Right lobe of liver (tissue), 6 donors: ENCODE data around the gene BBS4. TPM values are rescaled to one million over a fixed set of nuclear protein-coding genes. Genes with fewer than 3 reads are reported as not detected.

Experiments used
- ATAC-seq, 4 donors: fragments of 200-7000 bp; cut with Tn5 transposase; one replicate each; pipeline ENCODE4 v1.9.1; 2020; ENCODE audit warnings: mild to moderate bottlenecking in 4 of 4, moderate library complexity in 4 of 4
- DNase-seq, 3 donors: peaks; one replicate each; pipeline ENCODE4 v3.0.0-alpha.2; 2020
- H3K27ac ChIP-seq, 3 donors: fragments of 200-600 bp; one replicate each; pipeline ENCODE4 v1.8.0; 2022
- H3K27me3 ChIP-seq, 2 donors: fragments of 200-600 bp; one replicate each; pipeline ENCODE4 v1.8.0; 2022
- H3K36me3 ChIP-seq, 4 donors: fragments of 200-600 bp; sonication (generic) in 1 of 4; one replicate each; pipeline versions ENCODE4 v1.5.1 to v1.8.0; 2017 to 2022; ENCODE audit warnings: control low read depth in 1 of 4
- H3K4me1 ChIP-seq, 4 donors: fragments of 200-600 bp; sonication (generic) in 1 of 4; one replicate each; pipeline versions ENCODE4 v1.5.1 to v1.8.0; 2017 to 2022; ENCODE audit warnings: control low read depth in 1 of 4
- H3K4me3 ChIP-seq, 3 donors: fragments of 200-600 bp; one replicate each; pipeline ENCODE4 v1.8.0; 2022
- H3K9me3 ChIP-seq, 4 donors: fragments of 200-600 bp; sonication (generic) in 1 of 4; one replicate each; pipeline versions ENCODE4 v1.5.1 to v1.8.0; 2017 to 2022; ENCODE audit warnings: control low read depth in 1 of 4
- POLR2A ChIP-seq: fragments of 450-650 bp; IDR thresholded peaks from one replicate; pipeline ENCODE4 v1.6.1; 2017; ENCODE audit warnings: antibody characterized with exemption, mild to moderate bottlenecking
- WGBS: methylation state at CpG from one replicate; pipeline ENCODE4 v1.1.6; 2018; ENCODE audit warnings: low coverage, low lambda C conversion rate; ENCODE audit not compliant: insufficient coverage; ENCODE audit errors: missing lambda C conversion rate; 5-methylcytosine and 5-hydroxymethylcytosine counted together
- intact Hi-C, 2 donors: fragments of 100-400 bp; cut with DNase I; formaldehyde crosslinking; loops; one replicate each; pipeline versions ENCODE4 v1.11.2 to v1.14.1; 2022
- total RNA-seq, 6 experiments: library from RNA; depleted of rRNA in 2 of 6; stranded (reverse); fragments of >200 nt in 2 of 6; fragmentation: NEBNext Ultra II Directional in 3 of 6; extraction: Animal tissue kit (Norgen Biotek cat#: 25700) in 3 of 6; gene quantifications; one replicate each; pipeline versions ENCODE4 v1.1.0 to v1.2.4, GENCODE V29; 2016 to 2023
- TF ChIP-seq, protein P1 (sequence below), 4 donors: fragments of 200-600 bp in 3 of 4; fragments of 450-650 bp in 1 of 4; IDR thresholded peaks; one replicate each; pipeline versions ENCODE4 v1.5.1 to v1.8.0; 2016 to 2022; ENCODE audit warnings: antibody characterized with exemption in 4 of 4, mild to moderate bottlenecking in 2 of 4
- donor health status: DM: no; HTN: yes; CAD: no.
- donor health status: DM: no; HTN: no; CAD: no.
- donor health status: DM: no; HTN: no; CAD: no.
- donor health status: DM: no; HTN: yes; CAD: no.
- donor health status: DM: no; HTN: yes; CAD: no.

The BBS4 gene
- total RNA-seq, 6 experiments from 2014 or later = 6.0 to 24.1 (median 9.5) TPM

DNA sequence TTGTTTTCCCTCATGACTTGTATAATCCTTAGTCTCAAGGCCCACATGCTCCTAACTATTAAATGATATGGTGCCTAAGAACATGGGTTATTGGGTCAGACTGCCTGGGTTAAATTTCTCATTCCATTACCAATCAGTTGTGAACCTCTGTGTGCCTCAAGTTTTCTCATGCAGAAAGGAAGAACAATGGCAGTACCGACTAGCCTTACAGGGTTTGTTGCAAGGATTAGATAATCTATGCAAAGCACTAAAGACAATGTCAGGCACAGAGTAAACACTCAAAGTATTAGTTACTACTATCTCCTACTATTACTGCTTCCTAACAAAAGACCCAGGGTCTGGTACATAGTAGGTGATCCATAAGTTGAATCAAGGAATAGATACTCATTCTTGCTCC, 85.3 kb downstream of the BBS4 start:
- no peak for ATAC-seq
- no peak for DNase-seq
- no peaks in the 10 kb centered on the region for H3K4me1 ChIP-seq
- peaks cover 5 to 35% (median 11%) of the 10 kb centered on the region in 4 donors for H3K36me3 ChIP-seq
- H3K9me3 ChIP-seq = no peaks in the 10 kb centered on the region
- intact Hi-C loops = no loop called here
- WGBS = 67% methylated on average over 1 of the region's 1 CpG
- no peak for TF ChIP-seq POLR2A
- TF ChIP-seq, protein P1, sequence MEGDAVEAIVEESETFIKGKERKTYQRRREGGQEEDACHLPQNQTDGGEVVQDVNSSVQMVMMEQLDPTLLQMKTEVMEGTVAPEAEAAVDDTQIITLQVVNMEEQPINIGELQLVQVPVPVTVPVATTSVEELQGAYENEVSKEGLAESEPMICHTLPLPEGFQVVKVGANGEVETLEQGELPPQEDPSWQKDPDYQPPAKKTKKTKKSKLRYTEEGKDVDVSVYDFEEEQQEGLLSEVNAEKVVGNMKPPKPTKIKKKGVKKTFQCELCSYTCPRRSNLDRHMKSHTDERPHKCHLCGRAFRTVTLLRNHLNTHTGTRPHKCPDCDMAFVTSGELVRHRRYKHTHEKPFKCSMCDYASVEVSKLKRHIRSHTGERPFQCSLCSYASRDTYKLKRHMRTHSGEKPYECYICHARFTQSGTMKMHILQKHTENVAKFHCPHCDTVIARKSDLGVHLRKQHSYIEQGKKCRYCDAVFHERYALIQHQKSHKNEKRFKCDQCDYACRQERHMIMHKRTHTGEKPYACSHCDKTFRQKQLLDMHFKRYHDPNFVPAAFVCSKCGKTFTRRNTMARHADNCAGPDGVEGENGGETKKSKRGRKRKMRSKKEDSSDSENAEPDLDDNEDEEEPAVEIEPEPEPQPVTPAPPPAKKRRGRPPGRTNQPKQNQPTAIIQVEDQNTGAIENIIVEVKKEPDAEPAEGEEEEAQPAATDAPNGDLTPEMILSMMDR (IDR thresholded peaks at IDR 0.05) = no peak
- H3K27ac ChIP-seq = no peak overlapping the region
- H3K27me3 ChIP-seq = no peaks in the 10 kb centered on the region
- H3K4me3 ChIP-seq = no peak overlapping the region

DNA sequence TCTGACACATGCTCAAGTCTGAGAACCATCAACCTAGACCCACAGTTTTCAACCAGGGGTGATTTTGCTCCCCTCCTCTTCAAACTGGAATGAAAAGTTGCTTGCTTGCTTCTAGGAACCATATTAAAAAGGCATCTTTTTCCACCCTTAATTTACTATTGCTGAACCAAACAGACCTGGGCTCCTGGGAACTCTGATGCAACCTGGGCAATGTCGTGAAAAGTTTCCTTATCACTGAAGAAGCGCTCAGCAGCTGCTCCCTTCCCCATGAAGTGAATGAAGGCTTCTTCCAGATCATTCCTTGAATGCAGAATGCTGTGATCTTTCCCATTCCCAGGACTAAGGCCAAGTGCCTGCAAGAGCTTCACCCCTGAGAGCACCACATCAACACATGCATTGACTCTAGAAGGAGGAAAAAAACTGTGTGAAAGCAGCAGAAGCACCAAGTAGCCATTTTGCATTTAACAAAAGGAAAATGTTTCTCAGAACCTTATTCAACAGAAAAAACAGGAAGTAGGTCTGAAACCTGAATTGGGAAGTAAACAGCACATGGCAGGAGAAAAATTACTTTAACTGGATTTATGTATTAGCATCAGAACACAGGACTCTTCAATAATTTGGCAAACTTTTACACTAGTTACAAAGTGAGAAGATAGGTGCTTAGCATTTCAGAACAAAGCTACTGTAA, 88.8 kb downstream of the BBS4 start:
- DNase-seq (no peak), ATAC-seq (no peak)
- H3K36me3 ChIP-seq = peaks cover 2 to 34% (median 8%) of the 10 kb centered on the region in 4 donors
- intact Hi-C loops = no loop called here
- no peaks in the 10 kb centered on the region for H3K4me1 ChIP-seq
- no peaks in the 10 kb centered on the region for H3K9me3 ChIP-seq
- H3K4me3 ChIP-seq = no peak overlapping the region
- no peak overlapping the region for H3K27ac ChIP-seq
- no peaks in the 10 kb centered on the region for H3K27me3 ChIP-seq
- TF ChIP-seq, protein P1 (IDR thresholded peaks at IDR 0.05) = no peak
- TF ChIP-seq POLR2A = no peak
- WGBS = 67% methylated on average over 2 of the region's 2 CpGs

DNA sequence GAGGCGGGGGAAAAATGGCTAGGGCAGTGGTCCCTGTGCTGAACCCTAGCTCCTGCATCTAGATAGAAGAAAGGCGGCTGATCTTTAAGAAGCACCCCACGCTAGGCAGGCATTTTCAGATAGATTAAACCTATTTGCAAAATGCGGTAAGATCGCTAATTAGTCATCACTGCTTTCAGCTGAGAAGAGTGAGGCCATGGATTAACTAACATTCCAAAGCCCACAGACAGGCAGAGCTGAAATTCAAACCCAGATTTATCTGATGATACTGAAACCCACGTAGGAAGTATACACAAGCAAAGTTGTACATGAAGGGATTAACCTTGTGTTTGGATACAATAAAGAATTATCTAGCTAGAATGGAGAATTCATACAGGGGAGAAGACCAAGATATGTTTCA, 92.8 kb downstream of the BBS4 start:
- 87% methylated on average over 6 of the region's 6 CpGs for WGBS
- DNase-seq = no peak
- H3K4me3 ChIP-seq = no peak overlapping the region
- peaks cover 0 to 12% (median 4%) of the 10 kb centered on the region in 4 donors for H3K36me3 ChIP-seq
- TF ChIP-seq POLR2A = no peak
- TF ChIP-seq, protein P1 (IDR thresholded peaks at IDR 0.05) = no peak
- intact Hi-C loops = no loop called here
- no peaks in the 10 kb centered on the region for H3K27me3 ChIP-seq
- H3K27ac ChIP-seq = no peak overlapping the region
- no peaks in the 10 kb centered on the region for H3K9me3 ChIP-seq
- peaks cover 0 to 14% (median 8%) of the 10 kb centered on the region in 4 donors for H3K4me1 ChIP-seq
- ATAC-seq = no peak

DNA sequence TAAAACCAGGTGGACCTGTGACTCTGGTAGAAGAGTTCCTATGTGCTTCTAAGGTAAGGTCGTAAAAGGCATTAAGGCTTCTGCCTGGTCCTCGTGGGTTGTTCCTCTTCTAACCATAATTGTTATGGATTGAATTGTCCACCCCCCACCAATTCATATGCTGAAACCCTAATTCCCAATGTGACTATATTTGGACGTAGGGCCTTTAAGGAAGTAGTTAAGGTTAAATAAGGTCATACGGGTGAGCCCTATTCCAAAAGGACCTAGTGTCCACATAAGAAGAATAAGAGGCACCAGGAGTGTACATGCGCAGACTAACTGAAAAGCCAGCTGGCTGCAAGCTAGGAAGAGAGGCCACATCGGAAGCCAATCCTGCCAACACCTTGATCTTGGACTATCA, 95.6 kb downstream of the BBS4 start:
- ATAC-seq = no peak
- no peak overlapping the region for H3K27ac ChIP-seq
- H3K27me3 ChIP-seq = no peaks in the 10 kb centered on the region
- no peak for TF ChIP-seq POLR2A
- TF ChIP-seq, protein P1 (IDR thresholded peaks at IDR 0.05) = no peak
- H3K4me3 ChIP-seq = no peak overlapping the region
- H3K36me3 ChIP-seq = peaks cover 0 to 6% (median 0%) of the 10 kb centered on the region in 4 donors
- 73% methylated on average over 6 of the region's 6 CpGs for WGBS
- intact Hi-C loops = no loop called here
- no peaks in the 10 kb centered on the region for H3K9me3 ChIP-seq
- no peak for DNase-seq
- H3K4me1 ChIP-seq = peaks cover 0 to 14% (median 8%) of the 10 kb centered on the region in 4 donors
